ENCODE results near the gene C9.
"Not testable (repeated sequence)": the region's sequence is repeated elsewhere in the genome, so short reads cannot be mapped to it uniquely, and the experiment has no call there.

GRCh38 chr5:39403761-39404160, 39.5 kb upstream of the C9 start:
- TF ChIP-seq ZNF274 (IDR thresholded peaks at IDR 0.05; ENCODE audit: low read depth, low read length); SUZ12 (IDR thresholded peaks at IDR 0.05; ENCODE audit: extremely low read depth, insufficient read depth, insufficient read length): not testable (repeated sequence)
